ENCODE results near the gene CEP112. TPM values are rescaled to one million over a fixed set of nuclear protein-coding genes. Genes with fewer than 3 reads are reported as not detected.

Gene CEP112
- total RNA-seq, 1 donor from 2014 or later = 26.3 TPM

DNA sequence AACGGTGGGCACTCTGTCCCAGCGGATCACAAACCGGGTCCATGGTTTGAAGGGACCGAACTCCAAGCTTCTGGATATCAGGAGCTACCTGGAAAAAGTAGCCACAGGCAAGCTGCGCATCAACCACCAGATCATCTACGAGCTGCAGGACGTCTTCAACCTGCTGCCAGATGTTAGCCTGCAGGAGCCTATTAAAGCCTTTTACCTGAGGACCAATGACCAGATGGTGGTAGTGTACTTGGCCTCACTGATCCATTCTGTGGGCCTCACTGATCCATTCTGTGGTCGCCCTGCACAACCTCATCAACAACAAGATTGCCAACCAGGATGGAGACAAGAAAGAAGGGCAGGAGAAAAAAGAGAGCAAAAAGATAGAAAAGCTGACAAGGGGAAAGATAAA is 6.3 kb upstream of the CEP112 start:
- no peak overlapping the region for H3K4me3 Mint-ChIP-seq (ENCODE audit: unreplicated experiment)

GRCh38 chr17:66192378-66192687 is 400 bp upstream of the CEP112 start:
- no peaks in the 10 kb centered on the region for H3K9me3 Mint-ChIP-seq (ENCODE audit: unreplicated experiment)
- peaks cover 14% of the 10 kb centered on the region for H3K4me1 Mint-ChIP-seq (ENCODE audit: unreplicated experiment)
- peaks cover 5% of the 10 kb centered on the region for H3K27me3 Mint-ChIP-seq (ENCODE audit: unreplicated experiment)
- TF ChIP-seq CTCF (IDR thresholded peaks at IDR 0.05; ENCODE audit: unreplicated experiment) = no peak
- DNase-seq (ENCODE audit: low spot score) = no peak
- H3K4me3 Mint-ChIP-seq (ENCODE audit: unreplicated experiment) = peak overlapping the region; percentile 90
- H3K27ac Mint-ChIP-seq (ENCODE audit: unreplicated experiment) = peak overlapping the region; percentile 91
- H3K36me3 Mint-ChIP-seq (ENCODE audit: low read depth, unreplicated experiment) = no peaks in the 10 kb centered on the region

More for the DNA sequence above, 6.3 kb upstream of the CEP112 start:
- Mint-ChIP-seq H3K9me3 (ENCODE audit: unreplicated experiment) (no peaks in the 10 kb centered on the region), H3K27ac (ENCODE audit: unreplicated experiment) (no peak overlapping the region), H3K36me3 (ENCODE audit: low read depth, unreplicated experiment) (no peaks in the 10 kb centered on the region), H3K27me3 (ENCODE audit: unreplicated experiment) (peaks cover 2% of the 10 kb centered on the region), H3K4me1 (ENCODE audit: unreplicated experiment) (peaks cover 5% of the 10 kb centered on the region)
- no peak for DNase-seq (ENCODE audit: low spot score)
- TF ChIP-seq CTCF (IDR thresholded peaks at IDR 0.05; ENCODE audit: unreplicated experiment) = no peak

- peak overlapping the region; percentile 88 for H3K27ac Mint-ChIP-seq (ENCODE audit: unreplicated experiment)
- H3K36me3 Mint-ChIP-seq (ENCODE audit: low read depth, unreplicated experiment) = no peaks in the 10 kb centered on the region
- peaks cover 14% of the 10 kb centered on the region for H3K4me1 Mint-ChIP-seq (ENCODE audit: unreplicated experiment)
- TF ChIP-seq CTCF (IDR thresholded peaks at IDR 0.05; ENCODE audit: unreplicated experiment) = no peak
- H3K9me3 Mint-ChIP-seq (ENCODE audit: unreplicated experiment) = no peaks in the 10 kb centered on the region
- H3K27me3 Mint-ChIP-seq (ENCODE audit: unreplicated experiment) = peaks cover 5% of the 10 kb centered on the region
- DNase-seq (ENCODE audit: low spot score) = no peak
- H3K4me3 Mint-ChIP-seq (ENCODE audit: unreplicated experiment) = peak overlapping the region; percentile 95
Observed at GRCh38 chr17:66190738-66191592, 968 bp downstream of the CEP112 start.

GRCh38 chr17:66187718-66188117 is 4.2 kb downstream of the CEP112 start:
- H3K4me3 Mint-ChIP-seq (ENCODE audit: unreplicated experiment) = no peak overlapping the region
- no peak for TF ChIP-seq CTCF (IDR thresholded peaks at IDR 0.05; ENCODE audit: unreplicated experiment)
- no peaks in the 10 kb centered on the region for H3K36me3 Mint-ChIP-seq (ENCODE audit: low read depth, unreplicated experiment)
- H3K27me3 Mint-ChIP-seq (ENCODE audit: unreplicated experiment) = peaks cover 5% of the 10 kb centered on the region
- H3K27ac Mint-ChIP-seq (ENCODE audit: unreplicated experiment) = no peak overlapping the region
- H3K9me3 Mint-ChIP-seq (ENCODE audit: unreplicated experiment) = no peaks in the 10 kb centered on the region
- no peak for DNase-seq (ENCODE audit: low spot score)
- H3K4me1 Mint-ChIP-seq (ENCODE audit: unreplicated experiment) = peaks cover 14% of the 10 kb centered on the region

DNA sequence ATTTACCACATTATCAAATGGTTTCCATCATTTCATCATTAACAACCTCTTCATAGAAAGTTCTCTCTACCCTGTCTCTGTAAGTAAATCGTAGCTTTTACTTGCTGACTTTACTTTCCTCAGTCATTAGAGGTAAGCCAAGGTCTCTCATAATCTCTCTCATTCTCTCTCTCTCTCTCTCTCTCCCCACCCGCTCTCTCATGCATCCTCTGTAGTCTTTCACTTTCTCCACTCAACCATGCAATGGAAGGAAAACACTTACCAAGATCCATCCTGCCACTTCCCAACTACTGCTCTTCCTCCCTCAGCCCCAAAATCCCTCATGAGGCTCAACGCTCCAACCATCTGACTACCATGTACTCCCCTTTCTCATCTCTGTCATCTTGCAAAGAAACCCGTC is 6.1 kb downstream of the CEP112 start:
- peaks cover 3% of the 10 kb centered on the region for H3K36me3 Mint-ChIP-seq (ENCODE audit: low read depth, unreplicated experiment)
- H3K27ac Mint-ChIP-seq (ENCODE audit: unreplicated experiment) = no peak overlapping the region
- H3K9me3 Mint-ChIP-seq (ENCODE audit: unreplicated experiment) = no peaks in the 10 kb centered on the region
- H3K27me3 Mint-ChIP-seq (ENCODE audit: unreplicated experiment) = peaks cover 1% of the 10 kb centered on the region
- peaks cover 3% of the 10 kb centered on the region for H3K4me1 Mint-ChIP-seq (ENCODE audit: unreplicated experiment)
- TF ChIP-seq CTCF (IDR thresholded peaks at IDR 0.05; ENCODE audit: unreplicated experiment) = no peak
- no peak overlapping the region for H3K4me3 Mint-ChIP-seq (ENCODE audit: unreplicated experiment)
- no peak for DNase-seq (ENCODE audit: low spot score)
